ENCODE data around the gene HMOX1.

HMOX1 gene

GRCh38 chr22:35380537-35381423 is at the start of gene HMOX1:
Gene HMOX1 (plus strand): TSS chr22:35381096. CDS start chr22:35381174, 78 bp downstream.
- in situ Hi-C loops (cut with HindIII; ENCODE audit: low sequenced_read_pairs) = no loop called here

- in situ Hi-C loops (cut with HindIII; ENCODE audit: low sequenced_read_pairs) = no loop called here
Measured at GRCh38 chr22:35332278-35332677, 48.6 kb upstream of the HMOX1 start.

- in situ Hi-C loops (cut with HindIII; ENCODE audit: low sequenced_read_pairs) = no loop called here
Measured at GRCh38 chr22:35333220-35333619, 47.7 kb upstream of the HMOX1 start.

- in situ Hi-C loops (cut with HindIII; ENCODE audit: low sequenced_read_pairs) = no loop called here
Measured at GRCh38 chr22:35334004-35334403, 46.9 kb upstream of the HMOX1 start.

GRCh38 chr22:35335468-35335867 is 45.4 kb upstream of the HMOX1 start:
- in situ Hi-C loops (cut with HindIII; ENCODE audit: low sequenced_read_pairs) = no loop called here

- in situ Hi-C loops (cut with HindIII; ENCODE audit: low sequenced_read_pairs) = no loop called here
Measured at GRCh38 chr22:35335936-35336781, 44.7 kb upstream of the HMOX1 start.

- in situ Hi-C loops (cut with HindIII; ENCODE audit: low sequenced_read_pairs) = no loop called here
Measured at GRCh38 chr22:35337932-35338331, 43.0 kb upstream of the HMOX1 start.

- in situ Hi-C loops (cut with HindIII; ENCODE audit: low sequenced_read_pairs) = no loop called here
Measured at GRCh38 chr22:35341090-35341874, 39.6 kb upstream of the HMOX1 start.

GRCh38 chr22:35342390-35342789 is 38.5 kb upstream of the HMOX1 start:
- in situ Hi-C loops (cut with HindIII; ENCODE audit: low sequenced_read_pairs) = no loop called here

- in situ Hi-C loops (cut with HindIII; ENCODE audit: low sequenced_read_pairs) = no loop called here
Measured at GRCh38 chr22:35343664-35344550, 37.0 kb upstream of the HMOX1 start.

GRCh38 chr22:35344956-35345690 is 35.8 kb upstream of the HMOX1 start:
- in situ Hi-C loops (cut with HindIII; ENCODE audit: low sequenced_read_pairs) = no loop called here

GRCh38 chr22:35345808-35346505 is 34.9 kb upstream of the HMOX1 start:
- in situ Hi-C loops (cut with HindIII; ENCODE audit: low sequenced_read_pairs) = no loop called here

GRCh38 chr22:35346596-35347220 is 34.2 kb upstream of the HMOX1 start:
- in situ Hi-C loops (cut with HindIII; ENCODE audit: low sequenced_read_pairs) = no loop called here

- in situ Hi-C loops (cut with HindIII; ENCODE audit: low sequenced_read_pairs) = no loop called here
Measured at GRCh38 chr22:35347462-35347861, 33.4 kb upstream of the HMOX1 start.

GRCh38 chr22:35348026-35348590 is 32.8 kb upstream of the HMOX1 start:
- in situ Hi-C loops (cut with HindIII; ENCODE audit: low sequenced_read_pairs) = no loop called here

- in situ Hi-C loops (cut with HindIII; ENCODE audit: low sequenced_read_pairs) = no loop called here
Measured at GRCh38 chr22:35348703-35349102, 32.2 kb upstream of the HMOX1 start.

- in situ Hi-C loops (cut with HindIII; ENCODE audit: low sequenced_read_pairs) = no loop called here
Measured at GRCh38 chr22:35349368-35349703, 31.6 kb upstream of the HMOX1 start.
